ENCODE results near the gene AKAP11. TPM values are rescaled to one million over a fixed set of nuclear protein-coding genes. Genes with fewer than 3 reads are reported as not detected.

Gene AKAP11
- total and polyA plus RNA-seq, 2 of the 13 experiments (the other 11 are each of a cell fraction or from before 2014, with no cell fraction given): 7.2 to 9.8 TPM

GRCh38 chr13:42271337-42272114 is 426 bp upstream of the AKAP11 start (continued):
- TF ChIP-seq ZNF788 (CRISPR knock-in tag; IDR thresholded peaks at IDR 0.05; ENCODE audit: borderline replicate concordance) (peak; percentile 64; the same call in 1 of the 2 replicates), RBM39 (IDR thresholded peaks at IDR 0.05; ENCODE audit: low read depth, low read length, poor library complexity, severe bottlenecking) (peak; percentile 75), SKIL (CRISPR knock-in tag; IDR thresholded peaks at IDR 0.05; ENCODE audit: borderline replicate concordance) (no peak), ARNT2 (CRISPR knock-in tag; IDR thresholded peaks at IDR 0.05; ENCODE audit: low read depth) (peak; percentile 95), ZNF557 (CRISPR knock-in tag; IDR thresholded peaks at IDR 0.05) (peak; percentile 61; the same call in 1 of the 2 replicates), ZNF264 (CRISPR knock-in tag; IDR thresholded peaks at IDR 0.05) (peak; percentile 70; the same call in 1 of the 2 replicates), KLF13 (CRISPR knock-in tag; IDR thresholded peaks at IDR 0.05) (no peak), MXD1 (CRISPR knock-in tag; IDR thresholded peaks at IDR 0.05) (peak; percentile 91), MAFF (IDR thresholded peaks at IDR 0.05; ENCODE audit: low read depth, low read length) (no peak), TOE1 (CRISPR knock-in tag; IDR thresholded peaks at IDR 0.05) (no peak; the same call in 1 of the 2 replicates), PLSCR1 (CRISPR knock-in tag; IDR thresholded peaks at IDR 0.05; ENCODE audit: borderline replicate concordance) (peak; percentile 58; the same call in 1 of the 2 replicates), ETV5 (CRISPR knock-in tag; IDR thresholded peaks at IDR 0.05; ENCODE audit: borderline replicate concordance) (peak; percentile 37; the same call in 1 of the 2 replicates), AKNA (CRISPR knock-in tag; IDR thresholded peaks at IDR 0.05; ENCODE audit: borderline replicate concordance) (peak; percentile 96; the same call in 1 of the 2 replicates), RAD51 (IDR thresholded peaks at IDR 0.05; ENCODE audit: borderline replicate concordance) (peak; percentile 92), ZNF460 (CRISPR knock-in tag; IDR thresholded peaks at IDR 0.05; ENCODE audit: borderline replicate concordance) (no peak), ZNF362 (CRISPR knock-in tag; IDR thresholded peaks at IDR 0.05; ENCODE audit: borderline replicate concordance) (peak; percentile 90)
